ENCODE measurements around the gene SPON2. TPM values are rescaled to one million over a fixed set of nuclear protein-coding genes. Genes with fewer than 3 reads are reported as not detected.

SPON2 gene
- total RNA-seq, 1 experiment from 2014 or later = 2.3 TPM

DNA sequence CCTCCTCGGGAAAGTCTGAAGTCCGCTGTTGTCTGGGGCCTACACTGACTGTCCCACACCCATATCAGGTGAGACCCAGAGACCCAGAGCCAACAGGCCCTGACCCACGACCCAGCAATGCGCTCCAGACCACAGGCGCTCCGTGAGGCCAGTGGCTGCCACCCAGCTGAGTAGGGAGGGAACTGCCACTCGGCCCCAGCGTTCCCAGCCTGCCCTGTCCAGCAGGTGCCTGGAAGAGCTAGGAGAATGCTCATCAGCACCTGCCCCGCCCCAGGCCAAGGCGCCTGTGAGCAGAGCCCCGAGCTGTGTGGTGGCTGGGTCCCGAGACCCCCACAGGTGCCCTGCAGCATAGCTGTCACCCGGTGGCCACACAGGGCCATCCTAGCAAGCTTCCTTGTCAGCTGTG, 2.7 kb downstream of the SPON2 start:
- Mint-ChIP-seq H3K27ac (no peak overlapping the region), H3K36me3 (ENCODE audit: insufficient read depth in 1 of 3, low read depth in 3 of 3) (peaks cover 0 to 2% (median 1%) of the 10 kb centered on the region in 3 experiments; a peak in 3 of 7 replicates), H3K27me3 (ENCODE audit: low read depth) (peaks cover 92% of the 10 kb centered on the region), H3K4me1 (peaks cover 4 to 10% of the 10 kb centered on the region in 2 experiments; a peak in 3 of 4 replicates), H3K9me3 (no peaks in the 10 kb centered on the region; a peak in 2 of 5 replicates), H3K4me3 (no peak overlapping the region)
- no peak overlapping the region for H2BK15ac ChIP-seq (ENCODE audit: low read depth, low read length)
- H3K56ac ChIP-seq (ENCODE audit: insufficient read length, low read depth, low read length) = no peak overlapping the region
- H4K5ac ChIP-seq (ENCODE audit: insufficient read length, low read depth, low read length) = no peak overlapping the region
- H3K9me3 ChIP-seq (ENCODE audit: control insufficient read depth, low read depth, low read length) = no peaks in the 10 kb centered on the region
- no peaks in the 10 kb centered on the region for H3K79me2 ChIP-seq (ENCODE audit: insufficient read depth, low read length)
- no peak overlapping the region for H3K9ac ChIP-seq (ENCODE audit: extremely low read depth, insufficient read length, low read length)
- no peak overlapping the region for H2BK12ac ChIP-seq (ENCODE audit: insufficient read length, low read depth, low read length)
- DNase-seq = no peak
- no peak overlapping the region for H4K8ac ChIP-seq (replicated peaks; ENCODE audit: insufficient read length, low read depth, low read length)
- TF ChIP-seq, protein P1, sequence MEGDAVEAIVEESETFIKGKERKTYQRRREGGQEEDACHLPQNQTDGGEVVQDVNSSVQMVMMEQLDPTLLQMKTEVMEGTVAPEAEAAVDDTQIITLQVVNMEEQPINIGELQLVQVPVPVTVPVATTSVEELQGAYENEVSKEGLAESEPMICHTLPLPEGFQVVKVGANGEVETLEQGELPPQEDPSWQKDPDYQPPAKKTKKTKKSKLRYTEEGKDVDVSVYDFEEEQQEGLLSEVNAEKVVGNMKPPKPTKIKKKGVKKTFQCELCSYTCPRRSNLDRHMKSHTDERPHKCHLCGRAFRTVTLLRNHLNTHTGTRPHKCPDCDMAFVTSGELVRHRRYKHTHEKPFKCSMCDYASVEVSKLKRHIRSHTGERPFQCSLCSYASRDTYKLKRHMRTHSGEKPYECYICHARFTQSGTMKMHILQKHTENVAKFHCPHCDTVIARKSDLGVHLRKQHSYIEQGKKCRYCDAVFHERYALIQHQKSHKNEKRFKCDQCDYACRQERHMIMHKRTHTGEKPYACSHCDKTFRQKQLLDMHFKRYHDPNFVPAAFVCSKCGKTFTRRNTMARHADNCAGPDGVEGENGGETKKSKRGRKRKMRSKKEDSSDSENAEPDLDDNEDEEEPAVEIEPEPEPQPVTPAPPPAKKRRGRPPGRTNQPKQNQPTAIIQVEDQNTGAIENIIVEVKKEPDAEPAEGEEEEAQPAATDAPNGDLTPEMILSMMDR (conservative IDR thresholded peaks at IDR 0.05) = no peak
- H3T11ph ChIP-seq (ENCODE audit: low read length) = no peak overlapping the region
- no peak overlapping the region for H2BK20ac ChIP-seq (ENCODE audit: low read depth, low read length, poor library complexity, severe bottlenecking)
- no peak overlapping the region for H3K4me2 ChIP-seq (ENCODE audit: insufficient read depth, insufficient read length, low read length)
- H3K27me3 ChIP-seq (ENCODE audit: insufficient read depth, low read length) = peaks cover 48% of the 10 kb centered on the region; the same call in 1 of the 2 replicates
- no peak overlapping the region for H4K91ac ChIP-seq (ENCODE audit: insufficient read length, low read depth, low read length)
- no peak overlapping the region for H3K27ac ChIP-seq (ENCODE audit: insufficient read length, low read depth, low read length)
- no peak overlapping the region for H3K4ac ChIP-seq (ENCODE audit: low read depth, low read length)
- no peak overlapping the region for H2BK120ac ChIP-seq (ENCODE audit: low read depth, low read length, poor library complexity, severe bottlenecking)
- no peak overlapping the region for H2AFZ ChIP-seq (ENCODE audit: low read length)
- H3K14ac ChIP-seq (ENCODE audit: insufficient read depth, low read length) = no peak overlapping the region
- H3K79me1 ChIP-seq (ENCODE audit: insufficient read depth, low read depth, low read length, poor library complexity, severe bottlenecking) = no peaks in the 10 kb centered on the region
- H2AK5ac ChIP-seq (ENCODE audit: insufficient read length, low read length) = no peak overlapping the region
- WGBS (ENCODE audit: extremely low coverage, insufficient read length, low lambda C conversion rate) = no CpG with 5 or more reads among the region's 13 CpGs
- peaks cover 11% of the 10 kb centered on the region for H3K23me2 ChIP-seq (ENCODE audit: insufficient read length, low read depth, low read length, poor library complexity, severe bottlenecking)
- no peaks in the 10 kb centered on the region for H4K20me1 ChIP-seq (ENCODE audit: control insufficient read depth, insufficient read depth, insufficient read length)
- no peaks in the 10 kb centered on the region for H3K4me1 ChIP-seq (ENCODE audit: insufficient read depth, low read length)
- no peak overlapping the region for H3K18ac ChIP-seq (ENCODE audit: insufficient read length, low read depth, low read length)
- no peak overlapping the region for H2BK5ac ChIP-seq (ENCODE audit: insufficient read length, low read length)
- no peak overlapping the region for H3K23ac ChIP-seq (ENCODE audit: insufficient read length, low read depth, low read length)

Measured in H9 (cell line).